ENCODE data around the gene TBC1D5. TPM values are rescaled to one million over a fixed set of nuclear protein-coding genes. Genes with fewer than 3 reads are reported as not detected.

The TBC1D5 gene
- total and polyA plus RNA-seq, 2 of the 4 experiments (the other 2 are of a cell fraction) = 16.4 to 57.0 TPM

- Histone ChIP-seq H3K4me3 (ENCODE audit: insufficient read depth, low read depth, low read length) (no peak overlapping the region), H4K8ac (ENCODE audit: low read depth in 2 of 2, low read length in 2 of 2) (no peak overlapping the region; a peak in 1 of 4 replicates), H4K91ac (ENCODE audit: insufficient read depth, low read depth, low read length) (no peak overlapping the region), H3K18ac (ENCODE audit: low read depth, low read length) (no peak overlapping the region), H2AK5ac (ENCODE audit: low read depth, low read length) (no peak overlapping the region), H2BK120ac (ENCODE audit: low read depth, low read length) (no peak overlapping the region), H3K9me1 (ENCODE audit: insufficient read depth, low read length) (no peaks in the 10 kb centered on the region), H3K4me2 (ENCODE audit: low read depth, low read length) (no peak overlapping the region), H3K4me1 (ENCODE audit: control insufficient read depth, insufficient read depth, low read length) (no peaks in the 10 kb centered on the region), H3K14ac (replicated peaks; ENCODE audit: low read depth, low read length) (no peak overlapping the region), H4K5ac (ENCODE audit: low read depth, low read length) (no peak overlapping the region), H3K56ac (ENCODE audit: extremely low read depth, insufficient read depth, low read length) (no peak overlapping the region), H3K27ac (ENCODE audit: insufficient read depth, low read length) (no peak overlapping the region), H2BK20ac (ENCODE audit: low read depth, low read length) (no peak overlapping the region), H2BK5ac (ENCODE audit: low read depth, low read length, poor library complexity, severe bottlenecking) (no peak overlapping the region), H3K79me1 (ENCODE audit: low read depth in 1 of 2, low read length in 2 of 2) (no peaks in the 10 kb centered on the region), H3K4ac (ENCODE audit: low read depth, low read length) (no peak overlapping the region), H3K27me3 (ENCODE audit: control insufficient read depth, insufficient read depth, low read length) (no peaks in the 10 kb centered on the region), H2BK15ac (ENCODE audit: low read depth, low read length) (no peak overlapping the region), H3K23ac (ENCODE audit: low read depth, low read length) (no peak overlapping the region), H4K20me1 (ENCODE audit: insufficient read depth, low read length) (no peaks in the 10 kb centered on the region), H3K36me3 (ENCODE audit: control insufficient read depth, insufficient read depth, low read length) (no peaks in the 10 kb centered on the region), H2AK9ac (replicated peaks; ENCODE audit: low read depth, low read length, poor library complexity) (no peak overlapping the region), H2AFZ (replicated peaks; ENCODE audit: low read length, poor library complexity) (no peak overlapping the region), H3K9me3 (ENCODE audit: control insufficient read depth, insufficient read depth, low read length) (no peaks in the 10 kb centered on the region), H3K9ac (ENCODE audit: low read depth, low read length) (no peak overlapping the region)
- WGBS, 2 experiments (ENCODE audit: extremely low coverage in 2 of 2, insufficient read length in 1 of 2) = 20% methylated on average over 1 of the region's 6 CpGs; no CpG with 5 or more reads in 1 of the 2 experiments
- BruUV-seq (replicated peaks) = no TSS peak
- ChIA-PET CTCF (no interaction called here), POLR2A (ENCODE audit: unreplicated experiment) (no interaction called here)
- ATAC-seq (ENCODE audit: low read depth) (no peak), DNase-seq (no peak)
- in situ Hi-C loops (cut with MboI; ENCODE audit: low sequenced_read_pairs) (no loop called here), dilution Hi-C loops (cut with HindIII; ENCODE audit: low sequenced_read_pairs, unreplicated experiment) (no loop called here), intact Hi-C loops (cut with micrococcal nuclease) (no loop called here)
- no peak for TF ChIP-seq SMC3 (IDR thresholded peaks at IDR 0.05; ENCODE audit: low read depth, low read length)
These were observed 403.3 kb downstream of the TBC1D5 start for GRCh38 chr3:17339132-17339575.

Measured in IMR-90 (cell line).